ENCODE data around the gene HPN. TPM values are rescaled to one million over a fixed set of nuclear protein-coding genes. Genes with fewer than 3 reads are reported as not detected.
A peak's percentile ranks its signal among the peaks of the same experiment; 100 is the strongest.

The HPN gene
- total and polyA plus RNA-seq, 2 of the 13 experiments (the other 11 are each of a cell fraction or from before 2014, with no cell fraction given): 46.7 to 261 TPM

- peak; percentile 36 for TF ChIP-seq ZNF280B (CRISPR knock-in tag; IDR thresholded peaks at IDR 0.05; ENCODE audit: borderline replicate concordance)
- TF ChIP-seq PHF20 (CRISPR knock-in tag; IDR thresholded peaks at IDR 0.05): peak; percentile 59
- no peak for TF ChIP-seq MATR3 (CRISPR knock-in tag; IDR thresholded peaks at IDR 0.05)
- TF ChIP-seq CREB3 (CRISPR knock-in tag; IDR thresholded peaks at IDR 0.05): peak; percentile 64; the same call in 1 of the 2 replicates
- TF ChIP-seq FOXO4 (CRISPR knock-in tag; conservative IDR thresholded peaks at IDR 0.05): 0 out of 2 replicates have a peak, but pooled peaks have one; percentile 92
- no peak for TF ChIP-seq ZNF44 (CRISPR knock-in tag; IDR thresholded peaks at IDR 0.05)
- no peak for TF ChIP-seq SCMH1 (CRISPR knock-in tag; IDR thresholded peaks at IDR 0.05; ENCODE audit: borderline replicate concordance)
- no peak for TF ChIP-seq ZNF484 (CRISPR knock-in tag; IDR thresholded peaks at IDR 0.05; ENCODE audit: borderline replicate concordance, low read depth)
- peak; percentile 76; the same call in 1 of the 2 replicates for TF ChIP-seq JUND (CRISPR knock-in tag; IDR thresholded peaks at IDR 0.05)
- no peak for TF ChIP-seq AHR (CRISPR knock-in tag; IDR thresholded peaks at IDR 0.05)
- TF ChIP-seq ZBTB1 (CRISPR knock-in tag; IDR thresholded peaks at IDR 0.05; ENCODE audit: borderline replicate concordance): no peak
- no peak for TF ChIP-seq TCF7L2 (IDR thresholded peaks at IDR 0.05; ENCODE audit: low read depth, low read length)
- TF ChIP-seq ARID5B (CRISPR knock-in tag; IDR thresholded peaks at IDR 0.05): peak; percentile 84
- peak; percentile 88; the same call in 1 of the 2 replicates for TF ChIP-seq BCL3 (CRISPR knock-in tag; IDR thresholded peaks at IDR 0.05)
- TF ChIP-seq DZIP1 (CRISPR knock-in tag; IDR thresholded peaks at IDR 0.05): 0 out of 2 replicates have a peak, but pooled peaks have one; percentile 1
Observed at GRCh38 chr19:35040826-35041547, 534 bp upstream of the HPN start (continued).
